Peyer's patch (tissue), 4 donors: ENCODE measurements around the gene MPP7. TPM values are rescaled to one million over a fixed set of nuclear protein-coding genes. Genes with fewer than 3 reads are reported as not detected.

ENCODE experiments used
- DNase-seq, 3 donors: peaks; one replicate each; pipeline ENCODE4 v3.0.0-alpha.2; 2017 to 2019
- H3K27ac ChIP-seq, 4 donors: fragments of 200-600 bp; sonication (generic); one replicate each; pipeline ENCODE4 v1.5.1; 2016 to 2019
- H3K27me3 ChIP-seq, 2 donors: fragments of 200-600 bp; sonication (generic); one replicate each; pipeline ENCODE4 v1.5.1; 2019
- H3K36me3 ChIP-seq, 3 donors: fragments of 200-600 bp; sonication (generic); one replicate each; pipeline ENCODE4 v1.5.1; 2016 to 2019
- H3K4me1 ChIP-seq, 4 donors: fragments of 200-600 bp; sonication (generic); one replicate each; pipeline ENCODE4 v1.5.1; 2016 to 2019
- H3K4me3 ChIP-seq, 4 donors: fragments of 200-600 bp; sonication (generic); 1 replicate in 3 of 4; 2 replicates in 1 of 4; pipeline ENCODE4 v1.5.1; 2016 to 2019; ENCODE audit warnings: mild to moderate bottlenecking in 1 of 4
- H3K9me3 ChIP-seq, 4 donors: fragments of 200-600 bp; sonication (generic); one replicate each; pipeline ENCODE4 v1.5.1; 2016 to 2019; ENCODE audit warnings: mild to moderate bottlenecking in 1 of 4
- POLR2A ChIP-seq, 2 donors: fragments of 450-650 bp; IDR thresholded peaks; one replicate each; pipeline ENCODE4 v1.5.1; 2017; ENCODE audit warnings: antibody characterized with exemption in 2 of 2, mild to moderate bottlenecking in 2 of 2, moderate library complexity in 2 of 2
- total RNA-seq, 4 donors: library from RNA; depleted of rRNA; stranded (reverse); fragments of >200 nt; gene quantifications; one replicate each; pipeline ENCODE4 v1.1.0, GENCODE V29; 2016
- TF ChIP-seq, protein P1 (sequence below), 6 experiments: fragments of 450-650 bp in 4 of 6; fragments of 200-600 bp in 2 of 6; sonication (generic) in 1 of 6; IDR thresholded peaks; one replicate each; pipeline ENCODE4 v1.5.1; 2017 to 2019; ENCODE audit warnings: antibody characterized with exemption in 6 of 6, mild to moderate bottlenecking in 3 of 6, moderate library complexity in 1 of 6

MPP7 gene
- total RNA-seq, 4 donors from 2014 or later, result 9.9 to 15.4 (median 13.2) TPM

DNA sequence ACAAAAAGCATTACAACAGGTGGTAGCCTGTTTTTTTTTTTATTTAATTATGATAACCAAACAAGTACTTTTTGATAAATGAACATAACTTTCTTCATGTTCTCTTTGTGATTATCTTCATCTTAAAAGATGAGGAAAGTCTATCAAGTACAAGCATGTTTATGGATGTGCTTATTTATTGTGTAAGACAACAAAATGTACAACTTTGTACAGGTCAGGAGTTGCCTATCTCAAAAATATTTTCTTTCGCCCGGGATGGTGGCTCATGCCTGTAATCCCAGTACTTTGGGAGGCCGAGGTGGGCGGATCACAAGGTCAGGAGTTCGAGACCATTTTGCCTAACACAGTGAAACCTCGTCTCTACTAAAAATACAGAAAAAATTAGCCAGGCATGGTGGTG lies 17.0 kb downstream of the MPP7 start:
- H3K27me3 ChIP-seq, result no peaks in the 10 kb centered on the region
- TF ChIP-seq, protein P1, sequence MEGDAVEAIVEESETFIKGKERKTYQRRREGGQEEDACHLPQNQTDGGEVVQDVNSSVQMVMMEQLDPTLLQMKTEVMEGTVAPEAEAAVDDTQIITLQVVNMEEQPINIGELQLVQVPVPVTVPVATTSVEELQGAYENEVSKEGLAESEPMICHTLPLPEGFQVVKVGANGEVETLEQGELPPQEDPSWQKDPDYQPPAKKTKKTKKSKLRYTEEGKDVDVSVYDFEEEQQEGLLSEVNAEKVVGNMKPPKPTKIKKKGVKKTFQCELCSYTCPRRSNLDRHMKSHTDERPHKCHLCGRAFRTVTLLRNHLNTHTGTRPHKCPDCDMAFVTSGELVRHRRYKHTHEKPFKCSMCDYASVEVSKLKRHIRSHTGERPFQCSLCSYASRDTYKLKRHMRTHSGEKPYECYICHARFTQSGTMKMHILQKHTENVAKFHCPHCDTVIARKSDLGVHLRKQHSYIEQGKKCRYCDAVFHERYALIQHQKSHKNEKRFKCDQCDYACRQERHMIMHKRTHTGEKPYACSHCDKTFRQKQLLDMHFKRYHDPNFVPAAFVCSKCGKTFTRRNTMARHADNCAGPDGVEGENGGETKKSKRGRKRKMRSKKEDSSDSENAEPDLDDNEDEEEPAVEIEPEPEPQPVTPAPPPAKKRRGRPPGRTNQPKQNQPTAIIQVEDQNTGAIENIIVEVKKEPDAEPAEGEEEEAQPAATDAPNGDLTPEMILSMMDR (IDR thresholded peaks at IDR 0.05), result no peak
- TF ChIP-seq POLR2A (IDR thresholded peaks at IDR 0.05), result no peak
- no peaks in the 10 kb centered on the region for H3K9me3 ChIP-seq
- no peaks in the 10 kb centered on the region for H3K36me3 ChIP-seq
- no peak overlapping the region for H3K27ac ChIP-seq
- H3K4me1 ChIP-seq, result no peaks in the 10 kb centered on the region
- no peak for DNase-seq
- H3K4me3 ChIP-seq, result no peak overlapping the region

DNA sequence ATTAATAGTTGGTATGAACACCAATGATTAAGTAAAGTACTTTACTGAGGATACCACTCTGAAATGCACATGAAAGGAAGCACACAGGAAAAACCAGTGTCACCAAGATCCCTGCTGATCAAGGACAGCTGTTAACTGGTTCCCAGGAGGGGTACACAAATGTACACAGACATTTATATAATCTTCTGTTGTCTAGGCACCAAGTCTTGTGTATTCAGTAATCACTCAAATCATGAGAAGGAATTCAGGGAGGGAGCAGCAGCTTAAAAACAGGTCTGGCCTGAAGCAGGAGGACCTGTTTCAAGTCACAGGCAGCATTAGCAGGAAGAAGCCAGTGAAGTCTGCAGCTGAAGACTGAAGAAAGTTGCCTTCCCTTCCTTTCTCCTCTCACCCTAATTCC lies 18.7 kb downstream of the MPP7 start:
- Histone ChIP-seq H3K4me1 (no peaks in the 10 kb centered on the region), H3K9me3 (no peaks in the 10 kb centered on the region), H3K27me3 (no peaks in the 10 kb centered on the region), H3K36me3 (no peaks in the 10 kb centered on the region), H3K27ac (no peak overlapping the region), H3K4me3 (no peak overlapping the region)
- DNase-seq, result no peak
- TF ChIP-seq POLR2A (IDR thresholded peaks at IDR 0.05), result no peak
- TF ChIP-seq, protein P1 (IDR thresholded peaks at IDR 0.05), result no peak

DNA sequence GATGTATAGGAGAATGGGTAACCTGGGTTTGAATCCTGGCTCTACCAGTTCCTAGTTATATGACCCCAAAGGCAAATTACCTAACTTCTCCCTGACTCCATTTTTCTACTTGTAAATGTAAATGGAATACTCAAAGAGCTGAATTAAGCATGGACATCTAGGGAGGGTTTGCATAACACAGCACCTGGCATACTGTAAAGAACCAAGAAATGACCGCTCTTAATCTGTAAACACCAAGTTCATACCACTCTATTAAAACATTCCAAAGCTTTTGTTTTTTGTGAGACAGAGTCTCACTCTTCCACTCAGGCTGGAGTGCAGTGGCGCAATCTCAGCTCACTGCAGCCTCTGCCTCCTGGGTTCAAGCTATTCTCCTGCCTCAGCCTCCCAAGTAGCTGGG lies 19.6 kb downstream of the MPP7 start:
- Histone ChIP-seq H3K9me3 (no peaks in the 10 kb centered on the region), H3K27me3 (no peaks in the 10 kb centered on the region), H3K36me3 (no peaks in the 10 kb centered on the region), H3K4me3 (no peak overlapping the region), H3K4me1 (no peaks in the 10 kb centered on the region), H3K27ac (no peak overlapping the region)
- TF ChIP-seq POLR2A (IDR thresholded peaks at IDR 0.05), result no peak
- TF ChIP-seq, protein P1 (IDR thresholded peaks at IDR 0.05), result no peak
- no peak for DNase-seq

DNA sequence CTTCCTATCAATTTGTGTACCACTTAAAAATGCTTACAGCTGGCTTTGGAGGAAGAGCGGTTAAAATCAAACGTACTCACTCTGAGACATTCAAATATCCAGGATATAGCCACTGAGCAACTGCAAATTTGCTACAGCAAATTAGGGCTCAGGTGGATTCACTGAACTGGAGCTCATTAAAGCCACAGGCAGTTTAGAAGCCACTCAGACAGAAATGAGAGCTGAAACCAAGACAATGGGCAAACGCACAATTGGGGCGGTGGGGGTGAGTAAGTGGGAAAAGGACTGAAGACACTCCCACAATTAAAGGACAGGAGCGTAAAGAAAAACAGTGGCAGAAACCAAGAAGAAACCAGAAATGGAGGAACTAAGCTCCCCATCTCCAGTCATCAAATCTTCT lies 20.5 kb downstream of the MPP7 start:
- Histone ChIP-seq H3K4me3 (no peak overlapping the region), H3K27me3 (no peaks in the 10 kb centered on the region), H3K36me3 (no peaks in the 10 kb centered on the region), H3K9me3 (no peaks in the 10 kb centered on the region), H3K4me1 (no peaks in the 10 kb centered on the region), H3K27ac (no peak overlapping the region)
- DNase-seq, result no peak
- TF ChIP-seq, protein P1 (IDR thresholded peaks at IDR 0.05), result no peak
- no peak for TF ChIP-seq POLR2A (IDR thresholded peaks at IDR 0.05)

DNA sequence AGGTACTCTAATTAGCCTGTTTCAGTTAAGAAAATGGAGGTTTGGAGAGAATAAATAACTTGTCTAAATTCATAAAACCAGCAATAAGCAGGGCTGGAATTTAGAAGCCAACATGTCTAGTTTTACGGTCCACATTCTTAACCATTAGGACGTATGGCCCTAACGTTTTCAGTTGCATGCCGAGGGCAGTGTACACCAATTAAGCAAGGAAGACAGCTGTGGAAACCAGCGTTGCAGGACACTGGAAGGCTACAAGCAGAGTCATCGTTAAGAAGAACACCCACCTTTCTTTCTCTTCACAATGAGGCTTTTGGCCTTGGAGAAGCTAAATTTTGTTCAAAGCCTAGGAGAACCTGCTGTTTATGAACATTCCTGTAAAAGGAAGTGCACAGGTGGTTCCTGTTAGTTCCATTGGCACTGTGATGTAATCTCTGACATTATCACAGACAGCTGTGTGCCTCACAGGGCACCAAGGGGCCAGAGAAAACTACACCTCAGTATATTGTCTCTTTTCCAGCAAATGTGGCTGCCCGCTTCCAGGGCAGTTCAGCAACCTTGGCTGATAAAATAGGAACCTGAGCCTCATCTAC lies 21.0 kb downstream of the MPP7 start:
- Histone ChIP-seq H3K27ac (no peak overlapping the region), H3K4me1 (no peaks in the 10 kb centered on the region), H3K27me3 (no peaks in the 10 kb centered on the region), H3K9me3 (no peaks in the 10 kb centered on the region), H3K4me3 (no peak overlapping the region), H3K36me3 (no peaks in the 10 kb centered on the region)
- TF ChIP-seq POLR2A (IDR thresholded peaks at IDR 0.05), result no peak
- TF ChIP-seq, protein P1 (IDR thresholded peaks at IDR 0.05), result no peak
- DNase-seq, result no peak

DNA sequence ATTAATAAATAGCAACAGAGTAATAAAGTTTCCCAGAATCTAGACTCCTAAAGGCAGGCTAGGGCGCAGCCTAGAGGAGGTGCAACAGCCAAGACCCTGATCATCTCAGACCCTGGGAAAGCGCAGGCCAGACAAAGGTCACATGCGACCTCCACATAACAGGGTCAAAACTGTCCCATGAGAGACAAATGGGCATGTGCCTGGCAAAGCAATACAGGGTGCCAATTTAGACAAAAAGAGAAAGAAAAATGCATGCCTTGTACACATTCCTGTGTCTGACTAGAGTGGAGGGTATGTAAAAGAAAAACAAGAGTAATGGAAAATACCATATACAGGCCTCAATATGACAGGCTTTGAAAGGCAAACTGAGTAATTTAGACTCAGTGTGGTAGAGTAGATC lies 22.2 kb downstream of the MPP7 start:
- Histone ChIP-seq H3K4me1 (no peaks in the 10 kb centered on the region), H3K36me3 (no peaks in the 10 kb centered on the region), H3K4me3 (no peak overlapping the region), H3K9me3 (no peaks in the 10 kb centered on the region), H3K27me3 (no peaks in the 10 kb centered on the region), H3K27ac (no peak overlapping the region)
- no peak for TF ChIP-seq POLR2A (IDR thresholded peaks at IDR 0.05)
- TF ChIP-seq, protein P1 (IDR thresholded peaks at IDR 0.05), result no peak
- no peak for DNase-seq
